SIG-M5 treated with dmso at 0.1 percent for 504 hours (cell line): ENCODE data around the gene BMP6.

Experiments used
- DNase-seq: peaks from one replicate; lab custom pipeline; 2025; ENCODE audit not compliant: unreplicated experiment; lab: John Stamatoyannopoulos, UW

Gene BMP6

DNA sequence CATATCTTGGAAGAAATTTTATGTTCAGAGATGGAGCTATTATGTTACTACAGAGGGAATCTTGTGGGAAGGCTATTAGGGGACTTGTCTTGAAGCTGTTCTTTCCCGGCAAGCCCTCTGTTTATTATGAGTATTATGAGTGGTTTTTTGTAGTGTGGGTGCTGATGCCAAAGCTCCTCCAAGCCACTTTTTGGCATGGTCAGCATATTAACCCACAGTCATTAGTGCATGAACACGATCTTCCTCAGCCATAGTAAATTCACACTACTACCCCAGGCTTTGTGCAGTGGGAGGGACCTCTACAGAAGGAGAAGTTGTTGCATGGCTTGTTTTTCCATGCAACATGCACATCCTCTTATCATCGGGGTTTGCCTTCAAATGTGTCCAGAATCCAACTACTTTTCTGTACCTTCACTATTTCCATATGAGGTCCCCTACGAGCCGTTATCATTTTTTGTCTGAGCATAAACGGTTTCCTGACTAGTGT, 6.5 kb upstream of the BMP6 start:
- no peak for DNase-seq

DNA sequence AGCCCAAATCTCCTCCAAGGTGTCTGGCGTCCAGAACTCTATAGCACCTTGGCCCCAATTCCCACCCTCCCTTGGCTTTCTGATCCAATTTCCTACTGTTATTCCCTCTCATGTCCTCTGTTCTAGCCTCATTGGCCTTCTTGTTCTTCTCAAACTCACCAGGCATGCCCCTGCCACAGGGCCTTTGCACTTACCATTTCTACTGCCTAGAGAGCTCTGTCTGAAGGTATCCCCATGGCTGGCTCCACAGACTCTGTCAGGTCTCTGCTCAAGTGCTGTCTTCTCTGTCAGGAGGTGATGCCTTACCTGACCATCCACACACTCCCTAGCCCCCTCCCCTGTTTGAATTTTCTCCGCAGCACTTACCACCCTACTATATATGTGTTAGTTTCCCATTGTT, 5.6 kb upstream of the BMP6 start:
- DNase-seq, result no peak

DNA sequence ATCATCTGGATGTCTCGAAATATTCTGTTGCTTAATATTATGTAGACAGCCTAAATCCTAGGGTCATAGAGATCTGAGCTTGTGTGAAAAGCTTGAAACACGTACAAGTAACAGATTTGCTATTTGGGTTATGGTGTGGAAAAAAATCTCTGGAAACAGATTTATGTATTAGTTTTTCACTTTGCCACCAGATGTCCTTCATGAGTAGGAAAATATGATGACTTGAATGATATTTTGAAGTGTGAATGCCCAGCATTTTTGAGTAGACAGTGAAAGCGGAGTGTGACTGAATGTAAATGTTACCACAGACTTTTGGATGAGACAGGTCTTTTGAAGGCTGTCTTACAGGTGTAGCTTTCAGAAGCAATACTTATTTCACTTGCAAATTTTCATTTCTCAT, 4.2 kb upstream of the BMP6 start:
- DNase-seq, result peak; percentile 41

DNA sequence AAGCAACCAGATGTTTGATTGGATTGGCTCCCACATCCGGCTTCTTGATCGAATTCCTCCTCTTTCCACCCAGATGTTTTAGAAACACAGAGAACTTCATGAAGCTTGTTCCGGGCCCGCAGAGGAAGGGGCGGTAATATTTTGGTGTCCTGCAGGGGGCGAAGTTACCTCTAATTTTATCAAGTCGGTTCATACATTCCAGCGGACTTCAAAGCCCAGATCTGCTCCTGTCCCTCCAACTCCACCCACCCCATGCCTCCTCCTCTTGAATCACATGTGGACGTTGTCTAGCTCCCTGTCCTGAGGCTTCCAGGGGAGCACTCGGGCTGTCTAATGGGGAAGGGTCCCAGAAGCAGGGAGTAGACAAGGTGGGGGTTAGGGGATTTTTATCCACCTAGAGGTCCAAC, 2.9 kb upstream of the BMP6 start:
- peak; percentile 54 for DNase-seq

DNA sequence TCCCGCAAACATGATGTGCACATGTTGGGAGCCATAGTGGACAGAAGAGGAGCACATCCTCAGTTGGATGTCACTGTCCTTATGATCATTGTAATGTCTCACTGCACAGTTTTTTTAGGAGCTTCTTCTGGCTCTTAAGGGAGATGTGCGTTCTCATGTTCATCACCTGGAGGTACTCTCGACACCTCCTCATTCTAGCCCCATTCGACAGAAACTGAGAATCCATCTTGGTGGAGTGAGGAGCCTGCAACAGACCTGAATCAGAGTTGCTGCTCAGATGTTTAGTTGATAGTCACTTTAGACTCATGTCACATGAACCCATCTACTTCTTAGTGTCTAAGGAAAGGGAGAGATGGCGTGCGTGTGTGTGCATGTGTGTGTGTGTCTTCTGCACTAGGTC, 2.3 kb upstream of the BMP6 start:
- no peak for DNase-seq

DNA sequence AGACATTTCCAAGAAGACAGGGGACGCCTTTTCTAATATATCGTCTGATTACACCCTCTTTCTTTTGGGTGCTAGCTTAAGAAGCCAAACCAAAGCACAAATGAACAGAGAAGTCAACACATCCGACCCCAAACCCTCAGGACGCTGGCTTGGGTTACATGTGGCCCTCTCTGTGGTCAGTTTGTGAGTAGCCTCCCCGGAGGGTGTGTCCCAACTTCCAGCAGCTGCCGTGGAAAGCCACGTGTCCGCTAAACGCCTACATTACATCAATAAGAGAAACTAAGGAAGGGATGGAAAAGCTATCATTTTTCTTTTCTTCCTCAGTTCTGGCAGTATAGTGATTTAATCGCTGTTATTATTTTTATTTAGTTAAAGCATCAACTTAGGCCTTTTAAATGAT, 487 bp upstream of the BMP6 start:
- DNase-seq, result no peak

DNA sequence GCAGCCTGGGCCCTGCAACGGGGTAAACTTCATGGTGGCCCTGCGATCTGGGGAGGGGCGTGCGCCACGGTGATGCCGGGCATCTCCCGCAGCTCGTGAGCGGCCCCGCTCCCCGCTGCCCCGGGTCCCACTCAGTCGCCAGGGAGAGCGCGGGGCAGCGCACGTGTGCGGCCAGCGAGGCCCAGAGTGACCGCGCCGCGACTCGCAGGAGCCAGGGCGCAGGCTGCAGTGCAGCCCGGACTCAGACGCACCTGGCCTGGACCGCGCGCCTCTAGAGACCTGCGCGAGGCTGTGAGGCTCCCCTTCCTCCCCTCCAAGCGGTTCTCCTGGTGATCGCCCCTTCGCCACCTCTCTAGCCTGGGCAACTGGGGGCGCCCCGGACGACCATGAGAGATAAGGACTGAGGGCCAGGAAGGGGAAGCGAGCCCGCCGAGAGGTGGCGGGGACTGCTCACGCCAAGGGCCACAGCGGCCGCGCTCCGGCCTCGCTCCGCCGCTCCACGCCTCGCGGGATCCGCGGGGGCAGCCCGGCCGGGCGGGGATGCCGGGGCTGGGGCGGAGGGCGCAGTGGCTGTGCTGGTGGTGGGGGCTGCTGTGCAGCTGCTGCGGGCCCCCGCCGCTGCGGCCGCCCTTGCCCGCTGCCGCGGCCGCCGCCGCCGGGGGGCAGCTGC, 652 bp downstream of the BMP6 start:
- no peak for DNase-seq

DNA sequence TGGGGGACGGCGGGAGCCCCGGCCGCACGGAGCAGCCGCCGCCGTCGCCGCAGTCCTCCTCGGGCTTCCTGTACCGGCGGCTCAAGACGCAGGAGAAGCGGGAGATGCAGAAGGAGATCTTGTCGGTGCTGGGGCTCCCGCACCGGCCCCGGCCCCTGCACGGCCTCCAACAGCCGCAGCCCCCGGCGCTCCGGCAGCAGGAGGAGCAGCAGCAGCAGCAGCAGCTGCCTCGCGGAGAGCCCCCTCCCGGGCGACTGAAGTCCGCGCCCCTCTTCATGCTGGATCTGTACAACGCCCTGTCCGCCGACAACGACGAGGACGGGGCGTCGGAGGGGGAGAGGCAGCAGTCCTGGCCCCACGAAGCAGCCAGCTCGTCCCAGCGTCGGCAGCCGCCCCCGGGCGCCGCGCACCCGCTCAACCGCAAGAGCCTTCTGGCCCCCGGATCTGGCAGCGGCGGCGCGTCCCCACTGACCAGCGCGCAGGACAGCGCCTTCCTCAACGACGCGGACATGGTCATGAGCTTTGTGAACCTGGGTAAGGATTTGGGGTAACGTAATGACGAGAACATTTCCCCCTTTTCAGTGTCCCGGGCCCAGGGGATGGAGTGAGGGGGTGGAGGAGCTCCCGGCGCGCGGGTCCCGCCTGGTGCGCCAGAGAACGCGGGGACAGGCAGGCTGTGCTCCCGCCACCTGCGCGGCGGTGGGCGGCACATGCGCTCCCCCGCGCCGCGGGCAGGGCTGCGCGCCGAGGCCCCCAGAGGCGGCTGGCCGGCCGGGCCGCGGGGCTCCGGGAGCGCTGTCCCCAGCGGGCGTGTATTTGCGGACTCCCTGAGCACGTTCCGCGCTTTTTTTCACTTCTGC, 1.4 kb downstream of the BMP6 start:
- no peak for DNase-seq

DNA sequence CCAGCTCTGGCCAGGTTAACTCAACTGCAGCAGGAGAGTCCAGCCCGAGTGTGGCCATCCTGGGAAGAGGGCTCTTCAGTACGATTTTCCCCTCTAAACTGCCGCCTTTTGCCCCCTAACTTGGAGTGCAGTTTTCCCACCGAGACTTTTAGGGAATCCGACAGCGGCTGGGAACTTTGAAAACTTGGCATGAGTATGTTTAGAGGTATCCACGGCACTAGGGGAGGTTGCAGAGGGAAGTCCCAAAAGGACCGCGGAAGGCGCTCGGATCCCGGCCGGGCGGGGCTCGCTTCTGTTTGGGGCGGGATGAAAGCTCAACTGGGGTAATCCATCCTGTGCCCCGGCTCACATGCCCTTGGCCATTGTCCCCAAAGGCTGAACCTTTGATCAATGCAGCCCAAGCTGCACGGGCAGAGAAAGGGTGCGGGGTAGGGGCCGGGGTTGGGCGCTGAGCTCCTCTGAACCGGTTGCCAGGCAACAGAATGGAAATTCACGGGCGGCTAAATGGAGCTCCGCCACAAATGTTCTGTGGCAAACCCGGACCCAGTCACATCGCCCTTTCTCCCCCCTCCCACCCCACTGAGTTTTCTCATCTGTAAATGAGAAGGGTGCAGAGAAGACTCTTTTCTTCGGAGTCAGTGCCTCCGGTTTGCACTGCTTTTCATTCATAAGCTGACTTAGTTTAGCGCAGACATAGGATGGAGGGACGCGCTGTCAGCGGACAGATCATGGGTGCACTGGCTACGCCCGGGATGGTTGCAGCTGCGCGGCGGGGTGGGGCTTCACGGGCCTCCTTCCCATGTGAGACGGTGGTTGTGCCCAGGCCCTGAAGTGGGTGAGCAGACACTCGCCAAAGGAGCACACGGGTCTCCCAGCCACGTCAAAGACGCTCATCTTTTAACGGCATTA, 2.3 kb downstream of the BMP6 start:
- no peak for DNase-seq

DNA sequence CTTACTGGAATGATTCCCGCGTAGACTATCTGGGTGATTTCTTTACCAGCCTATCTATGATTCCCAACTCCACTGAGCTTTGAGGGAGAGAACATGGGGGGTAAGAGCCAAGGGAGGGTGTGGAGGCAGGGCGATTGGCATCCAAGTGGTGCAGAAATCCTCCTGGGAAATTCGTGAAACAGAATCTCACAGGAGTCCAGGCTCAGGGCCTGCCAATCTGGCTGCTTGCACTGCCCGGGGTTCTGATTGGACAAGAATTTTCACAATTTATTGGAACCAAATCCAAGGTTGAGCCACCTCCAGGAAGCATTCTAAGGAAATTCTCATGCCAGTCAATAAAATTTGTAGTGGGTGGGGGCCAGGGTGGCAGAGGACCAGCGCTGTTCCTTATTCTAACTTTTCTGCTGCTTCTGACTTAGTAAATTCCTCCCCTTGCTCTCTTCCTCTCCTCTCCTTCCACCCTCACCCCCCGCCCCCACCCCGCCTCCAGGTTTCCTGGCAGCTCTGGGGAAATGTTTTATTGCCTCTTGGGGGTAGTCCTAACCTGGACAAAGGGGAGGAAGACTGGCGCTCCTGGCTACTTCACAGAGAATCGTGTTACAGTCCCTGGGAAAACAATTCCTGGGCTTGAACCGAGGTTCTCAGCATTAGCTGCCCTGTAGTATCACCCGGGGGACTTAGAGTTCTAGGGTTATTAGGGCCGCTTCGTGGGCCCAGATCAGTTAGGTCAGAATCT, 3.1 kb downstream of the BMP6 start:
- DNase-seq, result no peak

DNA sequence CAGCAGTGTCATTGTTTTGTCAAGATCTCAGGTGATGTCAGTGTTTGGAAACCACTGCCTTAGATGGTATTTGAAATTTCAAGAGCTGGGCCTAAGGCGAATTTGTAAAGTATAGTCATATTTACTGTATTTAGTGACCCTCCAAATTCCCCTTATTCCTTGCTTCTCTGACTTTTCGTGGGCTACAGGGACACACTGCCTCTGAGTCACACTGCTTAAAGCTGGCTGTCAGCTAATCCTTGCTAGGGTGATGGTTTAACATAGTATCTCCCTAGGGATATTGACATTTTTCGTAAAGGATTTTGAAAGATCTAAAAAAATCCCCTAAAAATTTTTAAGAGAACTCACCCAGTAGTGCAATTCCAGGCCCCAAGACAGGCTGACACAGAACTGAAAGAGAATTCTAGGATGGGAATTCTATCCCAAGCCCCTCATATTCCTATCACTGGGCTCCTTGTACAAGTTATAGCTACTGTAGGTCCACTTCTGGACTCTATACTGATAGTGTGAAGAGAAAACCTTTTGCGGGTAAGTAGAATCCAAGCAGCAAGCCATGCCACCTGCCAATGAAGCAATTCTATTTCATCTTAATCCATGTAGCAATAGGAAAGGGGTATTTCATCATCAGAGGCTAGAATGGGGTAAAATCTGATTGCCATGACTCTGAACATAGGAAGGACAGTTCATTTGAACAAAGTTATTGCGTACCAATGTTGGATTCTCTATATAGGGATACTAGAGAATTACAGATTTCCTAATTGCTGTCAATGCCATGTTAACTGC, 4.3 kb downstream of the BMP6 start:
- peak; percentile 12 for DNase-seq

DNA sequence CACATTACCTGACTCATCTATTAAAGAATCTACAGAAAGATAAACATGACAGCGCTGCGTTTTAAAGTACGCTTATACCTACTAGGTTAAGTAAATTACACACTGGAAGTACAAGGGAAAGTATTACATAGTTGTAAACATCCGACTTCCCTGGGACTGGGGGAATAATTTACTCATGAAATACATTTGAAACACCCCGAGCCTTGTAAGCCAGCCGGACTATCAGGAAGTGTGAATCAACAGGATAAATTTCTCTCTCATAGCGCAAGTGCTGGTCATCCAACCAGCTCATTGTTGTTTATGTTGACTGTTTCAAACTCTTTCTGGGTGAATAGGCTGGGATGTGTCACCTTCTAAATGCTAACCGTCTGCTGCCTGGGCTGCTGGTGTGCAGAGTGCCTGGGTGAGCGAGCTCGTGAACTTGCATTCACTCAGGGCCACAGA, 4.9 kb downstream of the BMP6 start:
- DNase-seq, result no peak

DNA sequence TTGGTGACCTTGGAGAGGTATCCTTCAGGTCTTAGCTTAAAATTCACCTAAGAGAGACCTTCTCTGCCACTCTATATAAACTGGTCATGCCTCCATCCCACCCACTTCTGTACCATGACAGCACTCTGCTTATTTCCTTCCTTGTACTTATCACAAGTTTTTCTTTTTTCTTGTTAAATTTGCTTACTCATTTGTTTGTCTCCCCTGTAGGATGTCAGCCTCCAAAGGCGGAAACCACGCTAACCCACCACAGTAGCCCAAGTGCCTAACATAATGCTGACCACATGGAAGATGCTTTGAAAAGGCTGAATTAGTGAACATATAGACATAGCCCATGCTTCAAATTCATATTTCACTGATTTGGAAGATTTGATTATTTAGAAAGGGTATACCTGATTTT, 5.4 kb downstream of the BMP6 start:
- no peak for DNase-seq

DNA sequence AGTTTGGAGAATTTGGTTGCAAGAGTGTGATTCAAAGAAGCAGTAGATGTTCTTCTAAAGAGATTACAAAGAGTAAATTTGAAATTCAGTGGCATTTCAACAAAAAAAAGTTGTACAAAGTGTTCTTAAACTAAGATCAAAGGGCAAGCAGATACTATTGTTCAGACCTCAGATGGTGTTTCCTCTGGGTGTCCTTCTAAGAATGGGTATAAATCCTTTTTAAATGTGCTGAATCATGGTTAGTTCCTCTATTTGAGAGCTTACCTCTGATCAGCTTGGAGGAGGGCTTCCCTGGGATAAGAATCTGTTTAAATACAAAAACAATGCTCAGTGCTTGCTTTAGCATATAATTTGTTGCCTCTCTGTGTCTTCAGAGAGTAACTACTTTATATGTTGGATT, 6.3 kb downstream of the BMP6 start:
- peak; percentile 44 for DNase-seq

DNA sequence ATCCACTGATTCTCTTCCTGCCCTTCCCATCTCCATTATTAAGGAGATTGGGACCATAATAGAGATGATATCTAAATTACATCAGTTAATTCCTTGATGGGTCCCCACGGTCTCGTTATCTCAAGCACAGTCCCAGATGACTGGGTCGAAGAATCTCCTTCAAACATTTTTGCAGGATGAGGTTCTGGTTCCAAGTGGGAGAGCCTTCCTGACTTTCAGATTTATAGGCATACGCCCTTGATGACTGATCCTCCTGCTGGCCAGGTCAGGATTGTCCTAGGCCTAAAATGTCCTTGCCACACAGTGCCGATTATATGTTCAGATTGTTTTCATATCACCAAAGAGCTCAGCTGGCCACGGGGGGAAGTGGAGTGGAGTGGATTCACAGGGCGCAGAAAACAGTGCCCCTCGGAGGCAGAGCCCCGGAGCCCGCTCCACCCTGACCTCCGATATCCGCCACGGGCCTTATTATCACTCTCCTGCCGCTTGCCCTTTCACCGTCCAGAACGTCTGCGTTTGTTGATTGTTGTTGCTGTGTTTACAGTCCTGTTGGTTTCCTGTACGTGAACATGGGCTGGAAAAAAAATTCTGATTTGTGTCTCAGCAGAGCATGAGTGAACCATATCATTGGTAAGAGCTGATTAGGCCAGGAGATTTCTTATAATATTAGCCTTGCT, 8.9 kb downstream of the BMP6 start:
- no peak for DNase-seq

DNA sequence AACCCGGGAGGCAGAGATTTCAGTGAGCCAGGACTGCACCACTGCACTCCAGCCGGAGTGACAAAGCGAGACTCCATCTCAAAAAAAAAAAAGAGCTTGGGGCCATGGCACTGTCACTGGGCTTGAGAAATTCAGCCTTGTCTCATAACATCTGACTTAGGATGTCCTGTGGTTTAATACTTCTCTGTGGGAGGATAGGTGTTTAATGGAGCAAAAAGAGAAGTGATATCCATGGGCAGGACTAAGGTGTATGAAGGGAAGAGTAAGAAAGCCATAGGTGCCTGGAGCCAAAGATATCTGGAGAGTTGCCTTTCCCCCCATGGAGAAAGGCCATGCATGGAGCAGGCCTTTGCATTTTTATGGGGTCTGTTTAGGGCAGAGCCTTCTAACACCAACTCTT, 11.2 kb downstream of the BMP6 start:
- DNase-seq, result no peak

DNA sequence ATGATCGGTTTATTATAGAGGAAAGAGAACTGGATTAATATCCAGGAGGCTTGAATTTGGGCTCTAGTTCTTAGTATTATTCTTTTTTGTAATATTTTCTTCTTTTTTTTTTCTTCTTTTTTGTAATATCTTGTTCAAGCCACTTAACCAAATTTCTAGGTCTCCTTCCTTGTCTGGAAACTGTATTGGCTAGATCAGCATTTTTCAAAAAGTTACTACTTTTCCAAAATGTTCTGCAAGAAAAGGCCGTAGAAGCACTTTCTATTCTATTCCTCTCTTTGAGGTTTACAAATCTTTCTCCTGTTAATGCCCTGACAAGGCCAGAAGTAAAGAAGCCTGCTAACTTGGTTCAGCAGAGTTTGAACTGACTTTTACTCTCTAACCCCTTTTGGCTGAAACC, 12.0 kb downstream of the BMP6 start:
- DNase-seq, result no peak

DNA sequence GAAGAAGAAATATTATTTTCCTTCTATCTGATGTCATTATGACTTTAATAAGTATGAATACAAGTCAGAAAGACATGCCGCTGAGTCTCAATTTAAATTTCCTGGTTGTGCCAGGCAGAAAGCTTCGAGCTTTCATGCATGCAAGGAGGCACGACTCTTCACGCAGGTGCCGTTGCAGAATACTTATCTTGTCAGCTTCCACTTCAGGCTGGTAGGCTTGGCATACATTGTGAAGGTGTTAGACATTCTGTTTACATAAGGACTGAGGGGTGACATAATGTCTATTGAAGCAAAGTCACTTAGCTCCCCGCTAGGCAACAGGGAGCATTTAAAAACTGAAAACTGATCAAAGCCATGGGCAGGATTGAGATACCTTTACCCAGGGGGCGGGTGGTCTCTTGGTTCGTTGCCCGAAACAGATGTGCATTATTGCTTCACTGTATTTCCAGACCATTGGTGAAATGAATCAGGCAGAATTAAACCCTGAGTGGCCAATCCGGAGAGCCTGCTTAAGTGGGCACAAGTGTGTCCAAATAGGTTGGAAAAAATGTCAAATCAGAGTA, 16.4 kb downstream of the BMP6 start:
- DNase-seq, result no peak

DNA sequence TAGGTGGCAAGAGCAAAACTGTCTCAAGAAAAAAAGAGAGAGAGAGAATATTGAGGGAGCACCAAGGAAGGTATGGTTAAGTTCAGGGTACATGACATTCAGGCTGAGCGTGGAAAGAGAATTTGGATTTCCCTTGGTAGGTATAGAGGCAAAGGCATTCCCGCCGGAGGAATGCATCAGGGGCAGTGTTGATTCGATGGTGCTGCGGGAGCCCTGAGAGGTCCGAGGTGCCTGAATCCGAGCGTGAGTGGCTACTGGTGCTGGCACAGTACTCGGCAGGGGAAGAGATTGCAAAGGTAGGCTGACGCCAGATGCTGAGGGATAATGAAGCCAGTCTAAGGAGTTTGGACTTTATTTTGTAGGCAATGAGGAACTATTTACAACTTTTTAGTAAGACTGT, 20.0 kb downstream of the BMP6 start:
- DNase-seq, result no peak
